Tibial nerve (tissue), 4 donors: ENCODE measurements around the gene BSCL2. TPM values are rescaled to one million over a fixed set of nuclear protein-coding genes. Genes with fewer than 3 reads are reported as not detected.

Experiments used
- DNase-seq, 2 donors: peaks; one replicate each; pipeline ENCODE4 v3.0.0-alpha.2; 2019; ENCODE audit warnings: low spot score in 2 of 2
- H3K27ac ChIP-seq, 4 donors: fragments of 200-600 bp; sonication (generic) in 3 of 4; one replicate each; pipeline ENCODE4 v1.5.1; 2017 to 2019; ENCODE audit warnings: mild to moderate bottlenecking in 1 of 4
- H3K27me3 ChIP-seq, 2 donors: fragments of 200-600 bp; sonication (generic) in 1 of 2; one replicate each; pipeline versions ENCODE4 v1.5.1 to v1.6.0; 2017 to 2019
- H3K36me3 ChIP-seq, 3 donors: fragments of 200-600 bp; sonication (generic); one replicate each; pipeline ENCODE4 v1.5.1; 2018 to 2019
- H3K4me1 ChIP-seq, 4 donors: fragments of 200-600 bp; sonication (generic) in 3 of 4; one replicate each; pipeline ENCODE4 v1.5.1; 2017 to 2019
- H3K4me3 ChIP-seq, 4 donors: fragments of 200-600 bp; sonication (generic) in 3 of 4; one replicate each; pipeline ENCODE4 v1.5.1; 2017 to 2019; ENCODE audit warnings: mild to moderate bottlenecking in 1 of 4, moderate library complexity in 1 of 4
- H3K9me3 ChIP-seq, 4 donors: fragments of 200-600 bp; sonication (generic) in 3 of 4; one replicate each; pipeline ENCODE4 v1.5.1; 2017 to 2019
- EP300 ChIP-seq, 2 donors: sonication (generic); formaldehyde crosslinking; IDR thresholded peaks; one replicate each; pipeline ENCODE4 v1.6.1; 2017; ENCODE audit warnings: antibody characterized with exemption in 2 of 2, mild to moderate bottlenecking in 1 of 2
- POLR2A ChIP-seq, 2 donors: fragments of 450-650 bp; IDR thresholded peaks; one replicate each; pipeline ENCODE4 v1.6.1; 2017; ENCODE audit warnings: antibody characterized with exemption in 2 of 2, mild to moderate bottlenecking in 2 of 2, moderate library complexity in 2 of 2
- WGBS, 2 donors: methylation state at CpG; one replicate each; pipeline ENCODE4 v1.1.5; 2018; 5-methylcytosine and 5-hydroxymethylcytosine counted together
- total RNA-seq, 4 donors: library from RNA; depleted of rRNA; stranded (reverse); fragments of >200 nt; gene quantifications; one replicate each; pipeline ENCODE4 v1.1.0, GENCODE V29; 2016
- TF ChIP-seq, protein P1 (sequence below), 5 experiments: fragments of 200-600 bp in 3 of 5; fragments of 450-650 bp in 2 of 5; sonication (generic) in 3 of 5; IDR thresholded peaks; one replicate each; pipeline ENCODE4 v1.5.1; 2016 to 2019; ENCODE audit warnings: antibody characterized with exemption in 5 of 5, mild to moderate bottlenecking in 3 of 5, moderate library complexity in 2 of 5

BSCL2 gene
- 100 to 1,000 TPM in 2 of 4 donors, 10 to 100 TPM in 2; 58.8 to 149 (median 93.2) TPM for total RNA-seq

DNA sequence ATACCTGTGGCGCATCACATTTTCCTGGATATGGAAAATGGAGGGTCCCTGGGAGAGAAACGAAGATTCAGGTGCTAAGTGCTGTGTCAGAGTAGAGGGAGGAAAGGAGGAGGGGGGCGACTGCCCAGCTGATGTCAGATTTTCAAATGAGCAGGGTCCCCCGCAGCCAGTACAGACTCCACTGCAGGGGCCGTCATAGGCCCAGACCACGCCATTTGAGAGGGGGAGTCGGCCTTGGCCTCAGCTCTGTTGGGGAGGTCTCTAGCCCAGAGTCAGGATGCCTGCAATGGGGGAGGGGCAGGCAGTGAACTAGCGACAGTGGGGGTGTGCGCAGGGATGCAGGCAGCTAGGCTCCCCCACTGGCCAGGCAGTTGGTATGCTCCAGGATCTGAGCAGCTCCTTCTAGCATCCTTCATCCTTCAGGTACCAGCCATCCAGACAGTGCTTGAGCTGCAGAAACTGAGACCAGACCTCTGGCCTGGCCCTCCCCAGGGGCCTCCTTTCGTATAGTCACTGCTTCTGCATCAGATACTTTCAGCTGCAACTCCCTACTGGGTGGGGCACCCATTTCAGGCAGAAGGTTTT is at the start of gene BSCL2, which contains the start of gene GNG3:
Gene BSCL2, minus strand, starts transcription at position 148 of the 585 bp plus-strand sequence. CDS start 229 bp downstream, outside the sequence.
Gene GNG3, plus strand, starts transcription at position 400 of the 585 bp plus-strand sequence. CDS start 620 bp downstream, outside the sequence.
- Histone ChIP-seq H3K27ac (peak within 1 kb of the TSS; percentile 71 to 95 (median 92)), H3K36me3 (peaks cover 0 to 27% (median 0%) of the 10 kb centered on the region in 3 donors), H3K4me1 (peaks cover 0 to 49% (median 31%) of the 10 kb centered on the region in 4 donors), H3K27me3 (no peaks in the 10 kb centered on the region), H3K9me3 (no peaks in the 10 kb centered on the region), H3K4me3 (peak within 1 kb of the TSS; percentile 66 to 86 (median 78))
- TF ChIP-seq, protein P1, sequence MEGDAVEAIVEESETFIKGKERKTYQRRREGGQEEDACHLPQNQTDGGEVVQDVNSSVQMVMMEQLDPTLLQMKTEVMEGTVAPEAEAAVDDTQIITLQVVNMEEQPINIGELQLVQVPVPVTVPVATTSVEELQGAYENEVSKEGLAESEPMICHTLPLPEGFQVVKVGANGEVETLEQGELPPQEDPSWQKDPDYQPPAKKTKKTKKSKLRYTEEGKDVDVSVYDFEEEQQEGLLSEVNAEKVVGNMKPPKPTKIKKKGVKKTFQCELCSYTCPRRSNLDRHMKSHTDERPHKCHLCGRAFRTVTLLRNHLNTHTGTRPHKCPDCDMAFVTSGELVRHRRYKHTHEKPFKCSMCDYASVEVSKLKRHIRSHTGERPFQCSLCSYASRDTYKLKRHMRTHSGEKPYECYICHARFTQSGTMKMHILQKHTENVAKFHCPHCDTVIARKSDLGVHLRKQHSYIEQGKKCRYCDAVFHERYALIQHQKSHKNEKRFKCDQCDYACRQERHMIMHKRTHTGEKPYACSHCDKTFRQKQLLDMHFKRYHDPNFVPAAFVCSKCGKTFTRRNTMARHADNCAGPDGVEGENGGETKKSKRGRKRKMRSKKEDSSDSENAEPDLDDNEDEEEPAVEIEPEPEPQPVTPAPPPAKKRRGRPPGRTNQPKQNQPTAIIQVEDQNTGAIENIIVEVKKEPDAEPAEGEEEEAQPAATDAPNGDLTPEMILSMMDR (IDR thresholded peaks at IDR 0.05), result no peak
- TF ChIP-seq EP300 (IDR thresholded peaks at IDR 0.05), result no peak
- no peak for TF ChIP-seq POLR2A (IDR thresholded peaks at IDR 0.05)
- DNase-seq, result no peak
- WGBS, 2 donors, result 78% methylated on average over 8 to 9 of the region's 10 CpGs

DNA sequence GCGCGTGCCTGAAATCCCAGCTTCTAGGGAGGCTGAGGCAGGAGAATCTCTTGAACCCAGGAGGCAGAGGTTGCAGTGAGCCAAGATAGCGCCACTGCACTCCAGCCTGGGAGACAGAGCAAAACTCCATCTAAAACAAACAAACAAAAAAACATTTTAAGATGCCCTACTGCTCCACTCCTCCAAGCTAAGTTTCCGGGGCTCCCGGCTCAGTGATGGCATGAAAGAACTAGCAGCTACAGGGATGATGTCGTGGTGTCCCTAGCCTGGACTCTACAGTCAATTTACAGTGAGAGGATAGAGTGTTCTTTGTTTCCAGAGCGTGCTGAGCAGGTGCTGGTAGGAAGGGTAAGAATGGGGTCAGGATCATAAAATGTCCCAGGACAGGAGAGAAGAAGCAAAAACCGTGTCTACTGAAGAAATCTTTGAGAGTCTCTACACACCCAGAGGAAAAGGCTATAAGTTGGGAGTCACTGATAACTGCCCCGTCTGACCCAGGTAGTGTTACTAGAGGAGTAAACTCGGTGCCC is 47.9 kb upstream of the BSCL2 start:
- 55 to 68% methylated on average over 10 of the region's 10 CpGs for WGBS, 2 donors

GRCh38 chr11:62753736-62754603 is 46.7 kb upstream of the BSCL2 start, which contains the start of gene ZBTB3:
ZBTB3 (minus strand) TSS chr11:62754160; CDS start chr11:62753664, 496 bp downstream.
- H3K9me3 ChIP-seq, result no peaks in the 10 kb centered on the region
- peaks cover 0 to 27% (median 0%) of the 10 kb centered on the region in 3 donors for H3K36me3 ChIP-seq
- TF ChIP-seq POLR2A (IDR thresholded peaks at IDR 0.05) (peak; percentile 69 to 79), EP300 (IDR thresholded peaks at IDR 0.05) (peak; percentile 68 to 97)
- TF ChIP-seq, protein P1 (IDR thresholded peaks at IDR 0.05), result peak in 2 of 5 experiments; percentile 49 to 54
- peaks cover 0 to 40% (median 9%) of the 10 kb centered on the region in 4 donors for H3K4me1 ChIP-seq
- no peaks in the 10 kb centered on the region for H3K27me3 ChIP-seq
- H3K27ac ChIP-seq, result peak within 1 kb of the TSS; percentile 93 to 96 (median 94)
- WGBS, 2 donors, result 1% methylated on average over 47 of the region's 47 CpGs
- peak; percentile 95 to 96 for DNase-seq
- H3K4me3 ChIP-seq, result peak within 1 kb of the TSS; percentile 52 to 94 (median 58)

More for the DNA sequence above, 47.9 kb upstream of the BSCL2 start:
- peaks cover 0 to 18% (median 0%) of the 10 kb centered on the region in 3 donors for H3K36me3 ChIP-seq
- no peaks in the 10 kb centered on the region for H3K27me3 ChIP-seq
- no peak overlapping the region for H3K27ac ChIP-seq
- TF ChIP-seq POLR2A (IDR thresholded peaks at IDR 0.05) (no peak), EP300 (IDR thresholded peaks at IDR 0.05) (no peak)
- TF ChIP-seq, protein P1 (IDR thresholded peaks at IDR 0.05), result no peak
- no peak overlapping the region for H3K4me3 ChIP-seq
- H3K9me3 ChIP-seq, result no peaks in the 10 kb centered on the region
- H3K4me1 ChIP-seq, result peaks cover 0 to 38% (median 9%) of the 10 kb centered on the region in 4 donors
- no peak for DNase-seq

- Histone ChIP-seq H3K27me3 (no peaks in the 10 kb centered on the region), H3K27ac (peak overlapping the region; percentile 91 to 95 (median 93)), H3K4me3 (peak overlapping the region; percentile 52 to 94 (median 58)), H3K36me3 (peaks cover 0 to 31% (median 0%) of the 10 kb centered on the region in 3 donors), H3K9me3 (no peaks in the 10 kb centered on the region), H3K4me1 (peaks cover 0 to 42% (median 9%) of the 10 kb centered on the region in 4 donors)
- 86 to 88% methylated on average over 11 to 15 of the region's 15 CpGs for WGBS, 2 donors
- DNase-seq, result no peak
- TF ChIP-seq, protein P1 (IDR thresholded peaks at IDR 0.05), result no peak
- no peak for TF ChIP-seq POLR2A (IDR thresholded peaks at IDR 0.05)
- TF ChIP-seq EP300 (IDR thresholded peaks at IDR 0.05), result no peak
Observed at GRCh38 chr11:62752994-62753735, 45.9 kb upstream of the BSCL2 start.
